BE2C (cell line): ENCODE measurements around the gene PDK2.
A peak's percentile ranks its signal among the peaks of the same experiment; 100 is the strongest.

Experiments used
- DNase-seq: peaks from one replicate; pipeline ENCODE4 v3.0.0-alpha.2; 2020
- H3K27me3 ChIP-seq: fragments of 250-450 bp; sonication (Bioruptor Pico); 2 replicates; pipeline ENCODE4 v1.5.1; 2020; ENCODE audit warnings: mild to moderate bottlenecking
- H3K36me3 ChIP-seq: fragments of 250-450 bp; sonication (Bioruptor Pico); 2 replicates; pipeline ENCODE4 v1.5.1; 2020; ENCODE audit warnings: mild to moderate bottlenecking
- H3K4me1 ChIP-seq: fragments of 250-450 bp; sonication (Bioruptor Pico); 2 replicates; pipeline ENCODE4 v1.5.1; 2020
- H3K4me3 ChIP-seq: 2 replicates; pipeline ENCODE4 v1.5.1; 2011; ENCODE audit warnings: low read depth, low read length
- H3K9me3 ChIP-seq: fragments of 250-450 bp; sonication (Bioruptor Pico); 2 replicates; pipeline ENCODE4 v1.5.1; 2020
- CTCF ChIP-seq: IDR thresholded peaks from 2 replicates; pipeline ENCODE4 v1.5.1; 2012; ENCODE audit warnings: mild to moderate bottlenecking, low read depth, low read length

Gene PDK2

GRCh38 chr17:50113624-50114320, 18.6 kb downstream of the PDK2 start:
- no peak for DNase-seq
- Histone ChIP-seq H3K4me1 (peaks cover 8% of the 10 kb centered on the region), H3K27me3 (no peaks in the 10 kb centered on the region), H3K9me3 (no peaks in the 10 kb centered on the region), H3K36me3 (no peaks in the 10 kb centered on the region), H3K4me3 (no peak overlapping the region)
- no peak for TF ChIP-seq CTCF

GRCh38 chr17:50114401-50114800, 19.2 kb downstream of the PDK2 start:
- no peaks in the 10 kb centered on the region for H3K9me3 ChIP-seq

GRCh38 chr17:50114849-50115357, 19.8 kb downstream of the PDK2 start:
- H3K36me3 ChIP-seq, result no peaks in the 10 kb centered on the region
- no peaks in the 10 kb centered on the region for H3K9me3 ChIP-seq
- H3K4me3 ChIP-seq, result no peak overlapping the region
- peak; percentile 87 for TF ChIP-seq CTCF
- DNase-seq, result peak; percentile 57
- peaks cover 8% of the 10 kb centered on the region for H3K4me1 ChIP-seq
- H3K27me3 ChIP-seq, result no peaks in the 10 kb centered on the region

More at GRCh38 chr17:50114401-50114800, 19.2 kb downstream of the PDK2 start:
- TF ChIP-seq CTCF, result no peak
- Histone ChIP-seq H3K4me1 (peaks cover 8% of the 10 kb centered on the region), H3K36me3 (no peaks in the 10 kb centered on the region), H3K4me3 (no peak overlapping the region), H3K27me3 (no peaks in the 10 kb centered on the region)
- DNase-seq, result no peak

GRCh38 chr17:50115756-50116155, 20.6 kb downstream of the PDK2 start:
- no peak overlapping the region for H3K4me3 ChIP-seq
- no peaks in the 10 kb centered on the region for H3K27me3 ChIP-seq
- no peaks in the 10 kb centered on the region for H3K36me3 ChIP-seq
- H3K9me3 ChIP-seq, result no peaks in the 10 kb centered on the region
- TF ChIP-seq CTCF, result no peak
- no peak for DNase-seq
- peaks cover 8% of the 10 kb centered on the region for H3K4me1 ChIP-seq

GRCh38 chr17:50117202-50118051, 22.3 kb downstream of the PDK2 start:
- peak; percentile 88 for DNase-seq
- no peaks in the 10 kb centered on the region for H3K27me3 ChIP-seq

More at GRCh38 chr17:50117202-50118051, 22.3 kb downstream of the PDK2 start:
- Histone ChIP-seq H3K4me1 (peaks cover under 1% of the 10 kb centered on the region; the same call in 1 of the 2 replicates), H3K4me3 (0 out of 2 replicates have a peak overlapping the region, but pooled peaks have one; percentile 11), H3K36me3 (no peaks in the 10 kb centered on the region), H3K9me3 (no peaks in the 10 kb centered on the region)
- TF ChIP-seq CTCF, result peak; percentile 61
